Uterus (tissue), 2 donors: ENCODE measurements around the gene GABRG3.

Experiments
- CTCF ChIP-seq, 4 experiments: fragments of 200-600 bp in 2 of 4; fragments of 450-650 bp in 2 of 4; sonication (generic) in 2 of 4; IDR thresholded peaks; one replicate each; pipeline ENCODE4 v1.5.1; 2016 to 2019; ENCODE audit warnings: antibody characterized with exemption in 4 of 4, mild to moderate bottlenecking in 2 of 4, moderate library complexity in 1 of 4
- POLR2A ChIP-seq, 2 donors: fragments of 450-650 bp; IDR thresholded peaks; one replicate each; pipeline ENCODE4 v1.6.1; 2016; ENCODE audit warnings: antibody characterized with exemption in 2 of 2, mild to moderate bottlenecking in 1 of 2, moderate library complexity in 1 of 2

- TF ChIP-seq CTCF (IDR thresholded peaks at IDR 0.05) (no peak), POLR2A (IDR thresholded peaks at IDR 0.05) (no peak)
Measured at GRCh38 chr15:27086805-27087204, 115.8 kb downstream of the GABRG3 start.
